ENCODE data around the gene KRTAP5-5.
A peak's percentile ranks its signal among the peaks of the same experiment; 100 is the strongest.
"Not testable (repeated sequence)": the region's sequence is repeated elsewhere in the genome, so short reads cannot be mapped to it uniquely, and the experiment has no call there.

KRTAP5-5 gene

DNA sequence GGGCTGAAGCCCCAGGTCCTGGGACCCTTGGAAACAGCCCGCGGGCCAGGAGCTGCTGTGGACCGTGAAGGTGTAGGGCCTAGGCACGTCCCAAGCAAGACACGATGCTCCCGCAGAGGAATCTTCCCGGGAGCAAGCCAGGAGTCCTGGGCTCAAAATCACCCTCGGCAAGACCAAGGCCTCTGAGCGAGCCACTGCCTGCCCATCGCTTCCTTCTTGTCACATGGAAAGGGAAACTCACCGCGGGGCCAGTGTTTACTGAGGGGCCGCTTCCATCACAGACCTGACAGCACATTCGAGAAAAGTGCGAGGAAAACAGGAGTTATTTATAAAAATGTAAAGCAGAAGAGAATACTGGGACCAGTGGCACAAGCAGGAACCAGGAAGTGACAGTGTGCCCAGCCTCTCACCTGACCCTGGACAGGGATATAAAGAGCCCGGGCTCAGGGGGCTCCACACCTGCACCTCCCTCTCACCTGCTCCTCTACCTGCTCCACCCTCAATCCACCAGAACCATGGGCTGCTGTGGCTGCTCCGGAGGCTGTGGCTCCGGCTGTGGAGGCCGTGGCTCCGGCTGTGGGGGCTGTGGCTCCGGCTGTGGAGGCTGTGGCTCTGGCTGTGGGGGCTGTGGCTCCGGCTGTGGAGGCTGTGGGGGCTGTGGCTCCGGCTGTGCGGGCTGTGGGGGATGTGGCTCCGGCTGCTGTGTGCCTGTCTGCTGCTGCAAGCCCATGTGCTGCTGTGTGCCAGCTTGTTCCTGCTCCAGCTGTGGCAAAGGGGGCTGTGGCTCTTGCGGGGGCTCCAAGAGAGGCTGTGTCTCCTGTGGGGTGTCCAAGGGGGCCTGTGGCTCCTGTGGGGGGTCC, at the start of gene KRTAP5-5:
Gene KRTAP5-5, plus strand, starts transcription at position 450 of the 860 bp plus-strand sequence. Its CDS starts 66 bp downstream, at position 516.
- DNase-seq (ENCODE audit: low spot score), result no peak

DNA sequence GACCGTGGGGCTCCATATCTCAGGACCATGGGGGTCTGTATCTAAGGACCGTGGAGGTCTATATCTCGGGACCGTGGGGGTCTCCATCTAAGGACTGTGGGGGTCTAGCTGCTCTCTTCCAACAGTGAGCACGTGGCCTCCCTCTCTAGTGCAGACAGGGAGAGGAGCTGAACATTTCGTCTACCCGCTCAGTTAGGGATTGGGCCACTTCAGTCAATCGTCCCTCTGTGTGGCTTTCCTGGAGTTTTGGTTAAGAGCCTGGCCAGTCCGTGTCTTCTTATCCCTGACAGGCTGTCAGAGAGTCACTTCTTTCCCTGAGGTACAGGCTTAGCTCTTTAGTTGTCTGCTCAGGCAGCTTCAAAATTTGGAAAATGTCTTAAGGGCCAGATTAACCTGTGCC, 47.6 kb upstream of the KRTAP5-5 start:
- DNase-seq (ENCODE audit: low spot score), result no peak

GRCh38 chr11:1582909-1583308, 46.7 kb upstream of the KRTAP5-5 start:
- not testable (repeated sequence) for DNase-seq (ENCODE audit: low spot score)

DNA sequence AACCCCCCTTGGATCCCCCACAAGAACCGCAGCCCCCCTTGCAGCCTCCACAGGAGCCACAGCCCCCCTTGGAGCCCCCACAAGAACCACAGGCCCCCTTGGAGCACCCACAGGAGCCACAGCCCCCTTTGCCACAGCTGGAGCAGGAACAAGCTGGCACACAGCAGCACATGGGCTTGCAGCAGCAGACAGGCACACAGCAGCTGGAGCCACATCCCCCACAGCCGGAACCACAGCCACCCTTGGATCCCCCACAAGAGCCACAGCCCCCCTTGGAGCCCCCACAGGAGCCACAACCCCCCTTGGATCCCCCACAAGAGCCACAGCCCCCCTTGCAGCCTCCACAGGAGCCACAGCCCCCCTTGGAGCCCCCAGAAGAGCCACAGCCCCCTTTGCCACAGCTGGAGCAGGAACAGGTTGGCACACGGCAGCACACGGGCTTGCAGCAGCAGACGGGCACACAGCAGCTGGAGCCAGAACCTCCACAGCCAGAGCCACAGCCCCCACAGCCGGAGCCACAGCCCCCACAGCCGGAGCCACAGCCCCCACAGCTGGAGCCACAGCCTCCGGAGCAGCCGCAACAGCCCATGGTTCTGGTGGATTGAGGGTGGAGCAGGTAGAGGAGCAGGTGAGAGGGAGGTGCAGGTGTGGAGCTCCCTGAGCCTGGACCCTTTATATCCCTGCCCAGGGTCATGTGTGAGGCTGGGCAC, 44.8 kb upstream of the KRTAP5-5 start, which contains the start of gene KRTAP5-1:
Gene KRTAP5-1, minus strand, starts transcription at position 623 of the 710 bp plus-strand sequence. Its CDS starts 34 bp downstream, at position 589.
- not testable (repeated sequence) for DNase-seq (ENCODE audit: low spot score)

DNA sequence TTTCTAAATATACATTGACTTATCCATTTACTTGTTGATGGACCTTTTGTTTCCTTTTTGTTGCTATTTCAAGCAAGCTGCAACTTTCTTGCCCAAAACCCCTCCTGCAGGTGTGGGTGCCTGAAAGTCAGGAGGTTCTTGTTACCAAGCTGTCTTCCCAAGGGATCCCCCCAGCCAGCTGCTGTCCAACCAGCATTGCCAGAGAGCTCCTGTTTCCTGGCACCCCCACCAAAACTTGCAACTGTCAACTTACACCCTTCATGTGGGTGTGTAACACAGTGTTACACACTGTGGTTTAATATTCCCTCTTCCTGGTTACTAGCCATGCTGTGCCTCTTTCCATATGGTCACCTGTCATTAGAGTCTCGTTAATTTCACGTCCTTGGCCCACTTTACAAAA, 42.9 kb upstream of the KRTAP5-5 start:
- no peak for DNase-seq (ENCODE audit: low spot score)

- DNase-seq (ENCODE audit: low spot score), result peak; percentile 61
Measured at GRCh38 chr11:1589191-1589963, 40.2 kb upstream of the KRTAP5-5 start.

- no peak for DNase-seq (ENCODE audit: low spot score)
Measured at GRCh38 chr11:1589996-1590395, 39.6 kb upstream of the KRTAP5-5 start.

GRCh38 chr11:1592628-1593027, 36.9 kb upstream of the KRTAP5-5 start:
- no peak for DNase-seq (ENCODE audit: low spot score)

DNA sequence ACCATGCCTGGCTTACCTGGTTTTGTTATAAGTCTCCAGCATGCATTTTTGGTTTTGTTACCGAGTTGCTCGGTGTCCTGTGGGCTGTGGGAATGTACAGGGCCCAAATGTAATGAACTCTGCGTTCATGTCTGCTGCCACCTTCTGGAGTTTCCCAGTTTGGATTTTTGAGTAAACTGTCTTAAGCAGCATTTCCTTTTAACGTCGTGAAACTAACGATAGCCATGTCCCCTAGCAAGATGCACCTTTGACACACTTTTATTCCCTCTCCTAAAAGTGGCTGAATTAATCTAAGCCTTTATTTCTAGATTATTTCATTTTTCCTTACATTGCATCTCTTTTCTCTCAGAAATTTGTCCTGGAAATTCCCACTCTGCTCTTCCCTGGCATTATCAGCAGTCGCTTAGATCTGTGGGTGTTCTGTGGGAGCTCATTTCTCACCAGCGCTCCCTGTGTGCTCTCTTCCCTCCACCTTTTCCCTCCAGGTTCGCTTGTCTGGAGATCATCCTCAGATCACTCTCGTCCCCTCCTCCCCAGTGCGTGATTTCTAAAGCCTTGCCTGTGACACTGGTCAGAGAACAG, 33.5 kb upstream of the KRTAP5-5 start:
- DNase-seq (ENCODE audit: low spot score), result not testable (repeated sequence)

- DNase-seq (ENCODE audit: low spot score), result not testable (repeated sequence)
Measured at GRCh38 chr11:1596576-1597121, 32.9 kb upstream of the KRTAP5-5 start.

DNA sequence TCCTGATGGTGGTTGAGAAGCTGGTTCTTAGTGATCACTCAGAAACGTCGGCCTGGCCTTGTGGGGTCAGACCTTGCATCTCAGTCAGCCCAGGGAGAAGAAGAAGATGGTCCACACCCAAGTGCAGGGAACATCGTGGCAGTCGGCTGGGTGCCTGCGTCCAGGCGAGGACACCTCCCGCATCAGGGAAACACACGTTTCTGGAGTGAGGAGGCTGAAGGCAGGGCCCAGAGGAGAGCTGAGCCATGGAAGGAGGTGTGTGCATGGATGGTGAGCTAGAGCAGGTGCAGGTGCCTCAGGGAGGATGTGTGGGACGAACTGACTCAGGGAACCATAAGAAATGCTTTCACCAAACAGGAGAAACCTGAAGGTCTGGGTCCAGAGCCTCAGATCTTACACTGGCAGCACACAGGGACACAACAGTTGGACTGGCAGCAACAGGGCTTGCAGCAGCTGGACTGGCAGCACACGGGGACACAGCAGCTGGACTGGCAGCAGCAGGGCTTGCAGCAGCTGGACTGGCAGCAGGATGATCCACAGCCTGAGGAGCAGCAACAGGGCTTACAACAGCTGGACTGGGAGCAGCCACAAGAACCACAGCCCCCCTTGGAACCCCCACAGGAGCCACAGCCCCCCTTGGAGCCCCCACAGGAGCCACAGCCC, 32.1 kb upstream of the KRTAP5-5 start:
- DNase-seq (ENCODE audit: low spot score), result no peak

DNA sequence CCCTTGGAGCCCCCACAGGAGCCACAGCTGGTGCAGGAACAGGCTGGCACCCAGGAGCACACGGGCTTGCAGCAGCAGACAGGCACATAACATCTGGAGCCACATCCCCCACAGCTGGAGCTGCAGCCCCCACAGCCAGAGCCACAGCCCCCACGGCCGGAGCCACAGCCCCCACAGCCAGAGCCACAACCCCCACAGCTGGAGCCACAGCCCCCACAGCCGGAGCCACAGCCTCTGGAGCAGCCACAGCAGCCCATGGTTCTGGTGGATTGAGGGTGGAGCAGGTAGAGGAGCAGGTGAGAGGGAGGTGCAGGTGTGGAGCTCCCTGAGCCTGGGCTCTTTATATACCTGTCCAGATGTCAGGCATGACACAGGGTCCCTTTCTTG, 31.6 kb upstream of the KRTAP5-5 start, which contains the start of gene KRTAP5-2:
Gene KRTAP5-2, minus strand, starts transcription at position 301 of the 387 bp plus-strand sequence. Its CDS starts 44 bp downstream, at position 257.
- no peak for DNase-seq (ENCODE audit: low spot score)

GRCh38 chr11:1598406-1598805, 31.2 kb upstream of the KRTAP5-5 start:
- not testable (repeated sequence) for DNase-seq (ENCODE audit: low spot score)

DNA sequence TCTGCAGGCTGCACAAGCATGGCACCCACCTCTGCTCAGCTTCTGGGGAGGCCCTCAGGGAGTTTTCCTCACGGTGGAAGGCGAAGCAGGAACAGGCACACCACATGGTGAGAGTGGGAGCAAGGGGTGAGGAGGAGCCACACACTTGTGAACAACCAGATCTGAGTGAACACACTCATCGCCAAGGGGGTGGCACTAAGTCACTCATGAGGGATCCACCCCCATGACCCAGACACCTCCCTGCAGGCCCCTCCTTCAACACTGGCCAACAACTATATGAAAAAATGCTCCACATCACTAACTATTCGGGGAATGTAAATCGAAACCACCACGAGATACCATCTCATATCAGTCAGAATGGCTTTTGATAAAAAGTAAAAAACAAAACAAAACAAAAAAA, 30.8 kb upstream of the KRTAP5-5 start:
- no peak for DNase-seq (ENCODE audit: low spot score)

- DNase-seq (ENCODE audit: low spot score), result no peak
Measured at GRCh38 chr11:1600626-1601025, 28.9 kb upstream of the KRTAP5-5 start.

DNA sequence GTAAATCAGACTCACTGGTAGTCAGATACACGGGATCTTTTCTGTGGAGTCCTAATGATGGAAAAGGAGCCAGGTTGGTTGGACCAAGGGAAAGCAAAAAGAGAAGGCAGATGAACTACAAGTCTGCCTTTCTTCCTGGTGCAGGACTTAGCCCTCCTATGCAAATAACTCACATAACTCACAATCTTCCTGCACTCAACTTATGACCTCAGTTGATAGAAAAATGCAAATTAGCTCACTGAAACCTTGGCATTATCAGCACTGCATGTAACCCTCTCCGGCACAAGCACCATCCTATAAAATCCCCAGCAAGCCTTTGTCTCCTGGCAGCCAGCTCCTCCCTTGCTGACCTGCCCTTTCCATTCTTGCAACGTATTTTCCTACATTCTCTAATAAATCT, 27.9 kb upstream of the KRTAP5-5 start:
- not testable (repeated sequence) for DNase-seq (ENCODE audit: low spot score)

DNA sequence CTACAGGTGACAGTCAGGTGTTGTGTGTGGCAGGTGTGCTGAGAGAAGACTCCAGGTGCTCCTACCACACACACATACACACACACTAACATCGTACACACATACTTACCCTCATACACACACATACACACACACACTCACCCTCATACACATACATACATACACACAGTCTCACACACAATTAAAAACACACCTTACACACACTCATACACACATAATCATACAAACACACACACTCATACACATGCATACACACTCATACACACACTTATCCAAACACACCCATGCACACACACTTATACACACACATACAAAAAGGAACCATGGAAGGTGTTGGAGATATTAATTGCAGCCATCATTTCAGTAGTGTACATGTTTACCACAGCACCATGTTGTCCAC, 25.9 kb upstream of the KRTAP5-5 start:
- no peak for DNase-seq (ENCODE audit: low spot score)

GRCh38 chr11:1604181-1604580, 25.4 kb upstream of the KRTAP5-5 start:
- no peak for DNase-seq (ENCODE audit: low spot score)

GRCh38 chr11:1604711-1605110, 24.9 kb upstream of the KRTAP5-5 start:
- no peak for DNase-seq (ENCODE audit: low spot score)

DNA sequence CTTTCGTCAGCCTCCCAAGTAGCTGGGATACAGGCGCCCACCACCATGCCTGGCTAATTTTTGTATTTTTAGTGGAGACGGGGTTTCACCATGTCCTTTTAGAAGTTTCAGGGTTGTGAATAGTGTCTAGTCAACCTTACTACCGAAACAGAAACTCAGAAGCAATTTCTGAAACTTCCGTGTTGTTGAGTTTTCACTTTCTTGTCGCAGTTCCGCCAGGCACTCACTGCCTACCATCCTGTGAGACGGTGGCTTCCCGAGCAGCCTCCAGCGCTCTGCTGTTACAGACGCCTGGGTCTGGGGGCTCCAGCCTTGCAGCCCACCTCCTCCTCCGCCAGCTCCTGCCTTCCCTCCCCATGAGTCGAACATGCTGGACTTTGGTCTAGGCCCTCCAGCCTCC, 23.7 kb upstream of the KRTAP5-5 start:
- peak; percentile 29 for DNase-seq (ENCODE audit: low spot score)

Data from CD4-positive, alpha-beta T cell treated with Interleukin-6 at 100 ng/mL for 8 hours (primary cell).